Stimulated activated CD8-positive, alpha-beta memory T cell treated with anti-CD3 and anti-CD28 coated beads, Interleukin-15, amount 100 ng/mL, for 24 hours (primary cell): Measurements from ENCODE around the gene MAP1B.
"Not testable (repeated sequence)": the region's sequence is repeated elsewhere in the genome, so short reads cannot be mapped to it uniquely, and the experiment has no call there.

Experiments
- DNase-seq: peaks from one replicate; pipeline ENCODE4 v3.0.0-alpha.2; 2020; ENCODE audit warnings: low read depth

The MAP1B gene

GRCh38 chr5:72107131-72107900 lies at the start of gene MAP1B:
Gene MAP1B, plus strand, starts transcription at chr5:72107475. Its CDS starts 57 bp downstream, at chr5:72107532.
- no peak for DNase-seq

GRCh38 chr5:72057816-72058215 lies 49.5 kb upstream of the MAP1B start:
- no peak for DNase-seq

- no peak for DNase-seq
Observed at GRCh38 chr5:72063219-72063819, 44.0 kb upstream of the MAP1B start.

GRCh38 chr5:72064801-72065570 lies 42.3 kb upstream of the MAP1B start:
- DNase-seq, result no peak

- no peak for DNase-seq
Observed at GRCh38 chr5:72065751-72066255, 41.5 kb upstream of the MAP1B start.

GRCh38 chr5:72066705-72067107 lies 40.6 kb upstream of the MAP1B start:
- DNase-seq, result no peak

- no peak for DNase-seq
Observed at GRCh38 chr5:72067682-72068470, 39.4 kb upstream of the MAP1B start.

- DNase-seq, result no peak
Observed at GRCh38 chr5:72070529-72070928, 36.7 kb upstream of the MAP1B start.

GRCh38 chr5:72071906-72072305 lies 35.4 kb upstream of the MAP1B start:
- DNase-seq, result no peak

GRCh38 chr5:72074251-72074650 lies 33.0 kb upstream of the MAP1B start:
- no peak for DNase-seq

GRCh38 chr5:72075461-72075860 lies 31.8 kb upstream of the MAP1B start:
- DNase-seq, result no peak

GRCh38 chr5:72076621-72077300 lies 30.5 kb upstream of the MAP1B start:
- DNase-seq, result no peak

- no peak for DNase-seq
Observed at GRCh38 chr5:72077390-72077789, 29.9 kb upstream of the MAP1B start.

GRCh38 chr5:72079288-72079687 lies 28.0 kb upstream of the MAP1B start:
- no peak for DNase-seq

- DNase-seq, result no peak
Observed at GRCh38 chr5:72082048-72082447, 25.2 kb upstream of the MAP1B start.

- no peak for DNase-seq
Observed at GRCh38 chr5:72084876-72085275, 22.4 kb upstream of the MAP1B start.

GRCh38 chr5:72085319-72085718 lies 22.0 kb upstream of the MAP1B start:
- no peak for DNase-seq

- not testable (repeated sequence) for DNase-seq
Observed at GRCh38 chr5:72089713-72090112, 17.6 kb upstream of the MAP1B start.

- DNase-seq, result no peak
Observed at GRCh38 chr5:72092074-72092473, 15.2 kb upstream of the MAP1B start.

GRCh38 chr5:72093217-72093616 lies 14.1 kb upstream of the MAP1B start:
- no peak for DNase-seq

GRCh38 chr5:72093824-72094223 lies 13.5 kb upstream of the MAP1B start:
- no peak for DNase-seq
